ENCODE data around the gene KASH5.

KASH5 gene

GRCh38 chr19:49374665-49375434, 13.2 kb upstream of the KASH5 start:
- DNase-seq (ENCODE audit: low read depth), result no peak
- H3K4me3 ChIP-seq (ENCODE audit: low read length), result no peak overlapping the region
- no peak for TF ChIP-seq CTCF (IDR thresholded peaks at IDR 0.05; ENCODE audit: insufficient read depth, low read depth, low read length, missing control alignments)

- DNase-seq (ENCODE audit: low read depth), result no peak
- H3K4me3 ChIP-seq (ENCODE audit: low read length), result no peak overlapping the region
- no peak for TF ChIP-seq CTCF (IDR thresholded peaks at IDR 0.05; ENCODE audit: insufficient read depth, low read depth, low read length, missing control alignments)
Observed at GRCh38 chr19:49378512-49378911, 9.5 kb upstream of the KASH5 start.

- no peak for DNase-seq (ENCODE audit: low read depth)
- TF ChIP-seq CTCF (IDR thresholded peaks at IDR 0.05; ENCODE audit: insufficient read depth, low read depth, low read length, missing control alignments), result no peak
- no peak overlapping the region for H3K4me3 ChIP-seq (ENCODE audit: low read length)
Observed at GRCh38 chr19:49380391-49380790, 7.7 kb upstream of the KASH5 start.

GRCh38 chr19:49382639-49383038, 5.4 kb upstream of the KASH5 start:
- no peak for TF ChIP-seq CTCF (IDR thresholded peaks at IDR 0.05; ENCODE audit: insufficient read depth, low read depth, low read length, missing control alignments)
- no peak overlapping the region for H3K4me3 ChIP-seq (ENCODE audit: low read length)
- no peak for DNase-seq (ENCODE audit: low read depth)

- TF ChIP-seq CTCF (IDR thresholded peaks at IDR 0.05; ENCODE audit: insufficient read depth, low read depth, low read length, missing control alignments), result no peak
- DNase-seq (ENCODE audit: low read depth), result no peak
- H3K4me3 ChIP-seq (ENCODE audit: low read length), result no peak overlapping the region
Observed at GRCh38 chr19:49383599-49383998, 4.5 kb upstream of the KASH5 start.

- TF ChIP-seq CTCF (IDR thresholded peaks at IDR 0.05; ENCODE audit: insufficient read depth, low read depth, low read length, missing control alignments), result no peak
- H3K4me3 ChIP-seq (ENCODE audit: low read length), result no peak overlapping the region
- no peak for DNase-seq (ENCODE audit: low read depth)
Observed at GRCh38 chr19:49389406-49389805, 1.4 kb downstream of the KASH5 start.

Data from epithelial cell of esophagus (primary cell).